SK-N-SH (cell line): ENCODE measurements around the gene IMMP1L.

Experiments used
- CHD2 ChIP-seq: fragments of 150-350 bp; IDR thresholded peaks from 2 replicates; pipeline ENCODE4 v1.6.1; 2018; ENCODE audit warnings: low read length; ENCODE audit not compliant: partially characterized antibody
- CTCF ChIP-seq: fragments of 200-600 bp; sonication (generic); IDR thresholded peaks from 2 replicates; pipeline ENCODE4 v1.6.1; 2017; ENCODE audit warnings: antibody characterized with exemption, mild to moderate bottlenecking, moderate library complexity
- EZH2phosphoT487 ChIP-seq: fragments of 200-600 bp; sonication (generic); IDR thresholded peaks from 2 replicates; pipeline ENCODE4 v1.6.1; 2017; ENCODE audit warnings: low read depth, mixed run types, mild to moderate bottlenecking, antibody characterized with exemption, moderate library complexity, borderline replicate concordance
- FOSL2 ChIP-seq: IDR thresholded peaks from 2 replicates; pipeline ENCODE4 v1.4.0; 2012; ENCODE audit warnings: low read depth, mild to moderate bottlenecking, moderate library complexity, borderline replicate concordance
- FOXM1 ChIP-seq: IDR thresholded peaks from 2 replicates; pipeline ENCODE4 v1.4.0; 2012; ENCODE audit warnings: low read depth, mild to moderate bottlenecking
- GABPA ChIP-seq: IDR thresholded peaks from 2 replicates; pipeline ENCODE4 v1.4.0; 2012; ENCODE audit warnings: low read depth, mild to moderate bottlenecking
- MAX ChIP-seq: IDR thresholded peaks from 2 replicates; pipeline ENCODE4 v1.4.0; 2012; ENCODE audit warnings: low read depth
- MEF2A ChIP-seq: IDR thresholded peaks from 2 replicates; pipeline ENCODE4 v1.4.0; 2012; ENCODE audit warnings: low read depth, borderline replicate concordance
- MXI1 ChIP-seq: IDR thresholded peaks from 2 replicates; pipeline ENCODE4 v1.6.1; 2012; ENCODE audit warnings: mild to moderate bottlenecking, low read depth, low read length, improper control_type of control experiment
- POLR2AphosphoS5 ChIP-seq: IDR thresholded peaks from 2 replicates; pipeline ENCODE4 v1.6.1; 2012; ENCODE audit warnings: low read depth, low read length
- RFX5 ChIP-seq: IDR thresholded peaks from 2 replicates; pipeline ENCODE4 v1.6.1; 2012; ENCODE audit warnings: mild to moderate bottlenecking, improper control_type of control experiment, low read length
- SIN3A ChIP-seq: IDR thresholded peaks from 2 replicates; pipeline ENCODE4 v1.6.1; 2012; ENCODE audit warnings: low read depth, mild to moderate bottlenecking, low read length, moderate library complexity, borderline replicate concordance
- SMC3 ChIP-seq: IDR thresholded peaks from 2 replicates; pipeline ENCODE4 v1.6.1; 2012; ENCODE audit warnings: low read depth, low read length, improper control_type of control experiment
- USF2 ChIP-seq: fragments of 150-350 bp; IDR thresholded peaks from 2 replicates; pipeline ENCODE4 v1.6.1; 2017; ENCODE audit warnings: antibody characterized with exemption, low read length, low read depth, borderline replicate concordance

DNA sequence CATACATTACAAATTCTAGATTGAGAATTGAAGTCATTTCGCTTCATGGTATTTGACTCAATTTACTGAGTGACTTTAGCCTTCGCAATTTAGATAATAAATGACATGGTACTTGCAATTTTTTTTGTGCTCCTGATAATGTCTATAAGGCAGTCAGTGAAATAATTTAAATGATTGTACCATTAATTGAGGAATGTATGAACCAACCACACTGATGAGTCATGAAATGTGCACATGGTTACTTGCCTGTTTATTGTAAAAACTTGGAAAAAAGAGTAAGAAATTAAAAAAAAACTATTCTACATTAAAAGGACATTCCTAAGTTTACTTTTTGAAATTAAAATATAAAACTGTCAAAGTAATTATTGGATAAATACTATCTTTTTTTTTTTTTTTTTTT is 96.5 kb downstream of the IMMP1L start:
- TF ChIP-seq USF2 (no peak), CTCF (no peak), POLR2AphosphoS5 (no peak), EZH2phosphoT487 (no peak), MAX (no peak), FOXM1 (no peak), FOSL2 (peak; percentile 49; the same call in 1 of the 2 replicates), MXI1 (no peak), SMC3 (no peak), RFX5 (no peak), CHD2 (no peak), GABPA (no peak), SIN3A (no peak), MEF2A (no peak)
